Measurements from ENCODE around the gene PDSS2. TPM values are rescaled to one million over a fixed set of nuclear protein-coding genes. Genes with fewer than 3 reads are reported as not detected.

Gene PDSS2
- total RNA-seq, 1 experiment from 2014 or later = 17.8 TPM

DNA sequence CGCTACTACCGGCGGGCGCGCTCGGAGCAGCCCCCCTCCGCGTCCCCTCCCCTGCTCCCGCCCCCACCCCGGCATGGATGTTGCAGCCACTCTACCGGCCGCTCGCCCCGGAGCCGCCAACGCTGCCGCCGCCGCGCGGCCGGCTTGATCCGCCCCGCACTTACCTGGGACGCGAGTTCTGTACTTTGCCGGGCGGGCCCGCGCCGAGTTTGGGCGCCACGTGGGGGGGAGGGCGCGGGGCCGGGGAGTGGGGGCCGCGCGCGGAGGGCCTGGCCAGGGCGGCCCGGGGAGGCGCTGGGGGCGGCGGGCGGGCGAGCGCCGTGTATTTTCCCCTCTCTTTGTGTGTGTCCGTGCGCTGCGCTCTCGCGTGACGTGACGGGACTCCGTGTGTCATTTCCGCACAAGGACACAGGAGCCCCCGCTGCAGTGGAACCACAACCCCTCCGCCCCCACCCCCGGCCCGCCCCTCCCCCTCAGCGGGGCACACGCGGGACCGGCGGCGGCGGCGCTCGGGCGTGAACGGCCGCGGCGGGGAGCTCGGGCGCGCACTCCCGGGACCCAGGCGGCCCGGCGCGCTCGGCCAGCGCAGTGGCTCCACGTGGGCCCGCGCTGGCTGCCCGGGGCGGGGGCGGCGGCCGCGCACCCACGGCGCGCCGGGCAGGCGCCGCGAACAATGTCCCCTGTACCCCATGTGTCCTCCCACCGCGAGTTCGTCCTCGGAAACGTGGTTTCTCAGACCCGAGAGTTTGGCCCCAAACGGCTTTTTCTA is 344.3 kb downstream of the PDSS2 start, which contains the start of gene BEND3:
Gene BEND3, minus strand, starts transcription at position 590 of the 769 bp plus-strand sequence. CDS start 16,230 bp downstream, outside the sequence.
- DNase-seq = peak in 1 of 2 experiments; percentile 31
- peak within 1 kb of the TSS; percentile 68 for H3K4me3 ChIP-seq
- H3K27me3 ChIP-seq (ENCODE audit: insufficient read depth, low read depth) = no peaks in the 10 kb centered on the region
- peaks cover 10% of the 10 kb centered on the region; the same call in 1 of the 2 replicates for H3K79me2 ChIP-seq (ENCODE audit: low read depth)
- peak within 1 kb of the TSS; percentile 97 for H2AFZ ChIP-seq
- H3K9me3 ChIP-seq (ENCODE audit: insufficient read depth, low read depth) = no peaks in the 10 kb centered on the region
- H3K4me2 ChIP-seq = peak within 1 kb of the TSS; percentile 96
- intact Hi-C loops (cut with micrococcal nuclease; ENCODE audit: unreplicated experiment) = loop anchor here (1.0 to 10.0 kb wide), 4 partner anchors 87 to 778 kb away; partner anchors contain the start of gene MTRES1
- H3K27ac ChIP-seq = peak within 1 kb of the TSS; percentile 58
- no peak for TF ChIP-seq EZH2 (IDR thresholded peaks at IDR 0.05; ENCODE audit: low read depth)
- TF ChIP-seq, protein P1, sequence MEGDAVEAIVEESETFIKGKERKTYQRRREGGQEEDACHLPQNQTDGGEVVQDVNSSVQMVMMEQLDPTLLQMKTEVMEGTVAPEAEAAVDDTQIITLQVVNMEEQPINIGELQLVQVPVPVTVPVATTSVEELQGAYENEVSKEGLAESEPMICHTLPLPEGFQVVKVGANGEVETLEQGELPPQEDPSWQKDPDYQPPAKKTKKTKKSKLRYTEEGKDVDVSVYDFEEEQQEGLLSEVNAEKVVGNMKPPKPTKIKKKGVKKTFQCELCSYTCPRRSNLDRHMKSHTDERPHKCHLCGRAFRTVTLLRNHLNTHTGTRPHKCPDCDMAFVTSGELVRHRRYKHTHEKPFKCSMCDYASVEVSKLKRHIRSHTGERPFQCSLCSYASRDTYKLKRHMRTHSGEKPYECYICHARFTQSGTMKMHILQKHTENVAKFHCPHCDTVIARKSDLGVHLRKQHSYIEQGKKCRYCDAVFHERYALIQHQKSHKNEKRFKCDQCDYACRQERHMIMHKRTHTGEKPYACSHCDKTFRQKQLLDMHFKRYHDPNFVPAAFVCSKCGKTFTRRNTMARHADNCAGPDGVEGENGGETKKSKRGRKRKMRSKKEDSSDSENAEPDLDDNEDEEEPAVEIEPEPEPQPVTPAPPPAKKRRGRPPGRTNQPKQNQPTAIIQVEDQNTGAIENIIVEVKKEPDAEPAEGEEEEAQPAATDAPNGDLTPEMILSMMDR (conservative IDR thresholded peaks at IDR 0.05) = no peak
- H3F3A ChIP-seq (ENCODE audit: insufficient read depth, low read depth) = peaks cover 14% of the 10 kb centered on the region; the same call in 1 of the 2 replicates
- no TSS peak for BruUV-seq (replicated peaks)
- no peaks in the 10 kb centered on the region for H3K36me3 ChIP-seq (ENCODE audit: low read depth)
- CTCF ChIA-PET = interaction anchor here (0.5 to 0.6 kb wide), 4 partner anchors 87 to 1125 kb away, joined by 3 to 19 read pairs (median 4); partner anchors contain the start of gene MTRES1
- H3K9me2 ChIP-seq (ENCODE audit: insufficient read depth) = no peaks in the 10 kb centered on the region
- POLR2A ChIA-PET (ENCODE audit: unreplicated experiment) = interaction anchor here (0.6 to 0.7 kb wide), 3 partner anchors 9 to 861 kb away, joined by 5 to 7 read pairs (median 7); no protein-coding TSS in a partner anchor
- H4K20me1 ChIP-seq (ENCODE audit: insufficient read depth) = no peaks in the 10 kb centered on the region
- H3K4me1 ChIP-seq (replicated peaks; ENCODE audit: insufficient read depth) = peaks cover 8% of the 10 kb centered on the region; the same call in 1 of the 2 replicates

DNA sequence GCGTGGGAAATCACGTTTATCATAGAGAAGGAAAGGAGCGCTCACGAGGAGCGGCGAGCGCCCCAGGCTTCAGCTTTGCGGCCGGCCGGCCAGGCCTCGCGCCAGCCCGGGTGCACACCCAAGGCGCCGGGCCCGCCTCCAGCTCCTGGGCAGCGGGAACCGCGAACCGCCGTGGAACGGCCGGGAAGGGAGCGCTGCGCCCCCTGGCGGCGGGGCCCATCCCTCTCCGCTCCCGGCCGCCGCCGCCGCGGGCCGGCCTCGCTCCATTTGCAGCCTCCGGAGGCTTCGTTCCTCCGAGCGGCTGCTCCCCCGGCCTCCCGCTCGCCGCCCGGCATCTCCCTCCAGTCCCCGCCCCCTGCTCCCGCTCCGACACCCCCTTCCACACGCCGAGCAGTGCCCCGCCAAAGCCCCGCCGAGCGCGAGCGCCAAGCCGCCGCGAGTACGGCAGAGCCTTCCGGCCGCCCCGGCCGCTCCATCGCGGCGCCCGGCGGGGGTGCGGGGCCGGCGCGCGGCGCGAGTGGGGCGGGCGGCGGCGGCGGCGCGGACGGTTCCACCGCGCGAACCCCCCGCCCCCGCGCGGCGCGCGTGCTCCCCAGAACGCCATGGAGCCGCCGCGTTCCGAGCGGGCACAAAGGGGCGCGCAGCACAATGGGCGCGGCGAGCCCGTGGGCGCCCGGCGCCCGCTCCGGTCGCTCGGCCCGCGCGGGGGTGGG is 345.0 kb downstream of the PDSS2 start:
- H3K4me2 ChIP-seq = peak overlapping the region; percentile 96
- H3K4me3 ChIP-seq = peak overlapping the region; percentile 58
- no peaks in the 10 kb centered on the region for H3K9me3 ChIP-seq (ENCODE audit: insufficient read depth, low read depth)
- H3K9me2 ChIP-seq (ENCODE audit: insufficient read depth) = no peaks in the 10 kb centered on the region
- H4K20me1 ChIP-seq (ENCODE audit: insufficient read depth) = no peaks in the 10 kb centered on the region
- intact Hi-C loops (cut with micrococcal nuclease; ENCODE audit: unreplicated experiment) = loop anchor here (1.0 to 10.0 kb wide), 4 partner anchors 86 to 777 kb away; partner anchors contain the start of gene MTRES1
- no peak overlapping the region for H3K27ac ChIP-seq
- H3F3A ChIP-seq (ENCODE audit: insufficient read depth, low read depth) = peaks cover 14% of the 10 kb centered on the region; the same call in 1 of the 2 replicates
- H2AFZ ChIP-seq = peak overlapping the region; percentile 73
- BruUV-seq (replicated peaks) = no TSS peak
- peak; percentile 61 to 87 for DNase-seq
- H3K36me3 ChIP-seq (ENCODE audit: low read depth) = no peaks in the 10 kb centered on the region
- ChIA-PET POLR2A (ENCODE audit: unreplicated experiment) (interaction anchor here (0.6 to 0.7 kb wide), 4 partner anchors 35 to 862 kb away, joined by 3 to 5 read pairs (median 4); partner anchors contain the start of gene SEC63), CTCF (interaction anchor here (0.6 to 1.5 kb wide), 6 partner anchors 11 to 869 kb away, joined by 3 to 6 read pairs (median 4); no protein-coding TSS in a partner anchor)
- peaks cover 10% of the 10 kb centered on the region; the same call in 1 of the 2 replicates for H3K79me2 ChIP-seq (ENCODE audit: low read depth)
- H3K4me1 ChIP-seq (replicated peaks; ENCODE audit: insufficient read depth) = peaks cover 8% of the 10 kb centered on the region; the same call in 1 of the 2 replicates
- no peak for TF ChIP-seq EZH2 (IDR thresholded peaks at IDR 0.05; ENCODE audit: low read depth)
- TF ChIP-seq, protein P1 (conservative IDR thresholded peaks at IDR 0.05) = peak; percentile 65
- no peaks in the 10 kb centered on the region for H3K27me3 ChIP-seq (ENCODE audit: insufficient read depth, low read depth)

DNA sequence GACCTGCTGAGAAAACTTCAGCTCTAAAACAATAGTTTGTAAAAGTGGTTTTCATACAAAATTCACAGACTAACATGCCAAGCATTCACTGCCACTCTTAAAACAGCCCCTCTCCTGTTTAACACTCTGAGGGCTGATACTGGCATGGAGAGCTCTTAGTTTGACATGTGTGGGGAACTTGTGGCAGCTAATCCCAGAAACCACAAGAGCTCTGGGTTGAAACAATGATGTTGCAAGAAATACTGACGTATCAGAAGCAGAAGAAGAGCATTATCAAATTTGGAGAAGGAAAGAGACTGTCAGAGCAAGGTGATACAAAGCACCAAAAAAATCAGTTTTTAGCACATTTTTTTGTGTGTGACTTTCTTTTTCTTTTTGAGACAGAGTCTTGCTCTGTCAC is 349.2 kb downstream of the PDSS2 start:
- Histone ChIP-seq H3K4me1 (replicated peaks; ENCODE audit: insufficient read depth) (peaks cover 8% of the 10 kb centered on the region; the same call in 1 of the 2 replicates), H3K4me2 (no peak overlapping the region), H3K4me3 (no peak overlapping the region), H3K9me2 (ENCODE audit: insufficient read depth) (no peaks in the 10 kb centered on the region), H3K36me3 (ENCODE audit: low read depth) (no peaks in the 10 kb centered on the region), H3K27ac (no peak overlapping the region), H2AFZ (no peak overlapping the region), H4K20me1 (ENCODE audit: insufficient read depth) (no peaks in the 10 kb centered on the region), H3K9me3 (ENCODE audit: insufficient read depth, low read depth) (no peaks in the 10 kb centered on the region), H3K27me3 (ENCODE audit: insufficient read depth, low read depth) (no peaks in the 10 kb centered on the region), H3F3A (ENCODE audit: insufficient read depth, low read depth) (peaks cover 7% of the 10 kb centered on the region; the same call in 1 of the 2 replicates), H3K79me2 (ENCODE audit: low read depth) (peaks cover 10% of the 10 kb centered on the region; the same call in 1 of the 2 replicates)
- intact Hi-C loops (cut with micrococcal nuclease; ENCODE audit: unreplicated experiment) = loop anchor here (5.0 to 10.0 kb wide), 3 partner anchors 115 to 773 kb away; no protein-coding TSS in a partner anchor
- TF ChIP-seq, protein P1 (conservative IDR thresholded peaks at IDR 0.05) = no peak
- TF ChIP-seq EZH2 (IDR thresholded peaks at IDR 0.05; ENCODE audit: low read depth) = no peak
- CTCF ChIA-PET = no interaction called here
- POLR2A ChIA-PET (ENCODE audit: unreplicated experiment) = no interaction called here
- DNase-seq = no peak
- BruUV-seq (replicated peaks) = no TSS peak
